ENCODE measurements around the gene MYH8. TPM values are rescaled to one million over a fixed set of nuclear protein-coding genes. Genes with fewer than 3 reads are reported as not detected.

MYH8 gene
- total RNA-seq, 1 donor from 2014 or later: not detected

GRCh38 chr17:10384175-10384574, 37.6 kb downstream of the MYH8 start:
- no peak for DNase-seq (ENCODE audit: low spot score)
- no peak for ATAC-seq

GRCh38 chr17:10380631-10381408, 40.9 kb downstream of the MYH8 start:
- DNase-seq (ENCODE audit: low spot score) (no peak), ATAC-seq (no peak)

- ATAC-seq (no peak), DNase-seq (ENCODE audit: low spot score) (no peak)
Measured at GRCh38 chr17:10372906-10373305, 48.8 kb downstream of the MYH8 start, which contains the start of gene MYH13. MYH13 (minus strand) TSS chr17:10373006; CDS start chr17:10364530, 8,476 bp downstream.

- no peak for DNase-seq (ENCODE audit: low spot score)
- ATAC-seq: no peak
Measured at GRCh38 chr17:10370016-10370608, 51.6 kb downstream of the MYH8 start.

- ATAC-seq (no peak), DNase-seq (ENCODE audit: low spot score) (no peak)
Measured at GRCh38 chr17:10369239-10369638, 52.5 kb downstream of the MYH8 start.

GRCh38 chr17:10368561-10368960, 53.2 kb downstream of the MYH8 start:
- no peak for ATAC-seq

GRCh38 chr17:10360578-10360977, 61.2 kb downstream of the MYH8 start:
- DNase-seq (ENCODE audit: low spot score): no peak
- ATAC-seq: no peak

More at GRCh38 chr17:10368561-10368960, 53.2 kb downstream of the MYH8 start:
- no peak for DNase-seq (ENCODE audit: low spot score)

- no peak for DNase-seq (ENCODE audit: low spot score)
Measured at GRCh38 chr17:10357768-10358167, 64.0 kb downstream of the MYH8 start.

GRCh38 chr17:10354651-10355050, 67.1 kb downstream of the MYH8 start:
- DNase-seq (ENCODE audit: low spot score): no peak
- ATAC-seq: no peak

More at GRCh38 chr17:10357768-10358167, 64.0 kb downstream of the MYH8 start:
- peak; percentile 52 for ATAC-seq

GRCh38 chr17:10352893-10353292, 68.9 kb downstream of the MYH8 start:
- ATAC-seq (no peak), DNase-seq (ENCODE audit: low spot score) (no peak)

- ATAC-seq (no peak), DNase-seq (ENCODE audit: low spot score) (no peak)
Measured at GRCh38 chr17:10349403-10349802, 72.3 kb downstream of the MYH8 start.

- no peak for ATAC-seq
- DNase-seq (ENCODE audit: low spot score): no peak
Measured at GRCh38 chr17:10344816-10345215, 76.9 kb downstream of the MYH8 start.

Other genes starting within 250 kb of the MYH8 start
- 2.4 TPM for gene GAS7, start 223.3 kb downstream of the MYH8 start, total RNA-seq
- gene MYH13, start 48.9 kb downstream of the MYH8 start, total RNA-seq: not detected
- not detected for gene MYH4, start 47.6 kb upstream of the MYH8 start, total RNA-seq
- gene MYH1, start 96.6 kb upstream of the MYH8 start, total RNA-seq: not detected
- not detected for gene MYH2, start 127.7 kb upstream of the MYH8 start, total RNA-seq
- gene MYH3, start 235.4 kb upstream of the MYH8 start, total RNA-seq: 4.2 TPM

All from left lobe of liver (tissue), 2 donors.